Stimulated activated CD4-positive, alpha-beta T cell treated with anti-CD3 and anti-CD28 coated beads, Interleukin-4, amount 100 ng/mL, for 48 hours (primary cell): ENCODE results near the gene CCDC47.

Experiments
- DNase-seq, 2 donors: peaks; one replicate each; pipeline ENCODE4 v3.0.0-alpha.2; 2020; ENCODE audit warnings: low read depth in 2 of 2

Gene CCDC47

DNA sequence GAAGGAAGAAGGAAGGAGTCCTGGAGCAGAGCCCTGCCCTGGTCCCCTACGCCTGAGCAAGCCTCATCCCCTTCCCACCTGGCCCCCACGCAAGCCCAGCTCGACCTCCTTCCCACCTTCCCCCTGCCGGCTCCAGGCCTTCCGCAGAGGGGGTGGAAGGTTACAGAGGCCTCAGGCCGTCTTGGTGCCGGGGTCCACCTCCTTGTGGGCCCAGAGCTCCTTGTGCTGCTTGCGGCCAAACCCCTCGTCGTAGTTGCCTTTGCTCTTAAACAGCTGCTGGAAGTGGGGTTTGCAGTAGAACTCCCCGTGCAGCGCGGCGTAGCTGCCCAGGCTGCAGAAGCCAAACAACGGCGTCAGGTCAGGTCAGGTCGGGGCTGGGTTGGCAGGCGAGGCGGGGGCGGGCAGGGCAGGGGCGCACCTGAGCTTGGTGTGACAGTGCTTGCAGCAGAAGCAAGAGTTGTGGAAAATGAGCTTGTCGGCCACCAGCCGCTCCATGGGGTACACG is 75.0 kb downstream of the CCDC47 start:
- DNase-seq: peak in 1 of 2 donors; percentile 17

DNA sequence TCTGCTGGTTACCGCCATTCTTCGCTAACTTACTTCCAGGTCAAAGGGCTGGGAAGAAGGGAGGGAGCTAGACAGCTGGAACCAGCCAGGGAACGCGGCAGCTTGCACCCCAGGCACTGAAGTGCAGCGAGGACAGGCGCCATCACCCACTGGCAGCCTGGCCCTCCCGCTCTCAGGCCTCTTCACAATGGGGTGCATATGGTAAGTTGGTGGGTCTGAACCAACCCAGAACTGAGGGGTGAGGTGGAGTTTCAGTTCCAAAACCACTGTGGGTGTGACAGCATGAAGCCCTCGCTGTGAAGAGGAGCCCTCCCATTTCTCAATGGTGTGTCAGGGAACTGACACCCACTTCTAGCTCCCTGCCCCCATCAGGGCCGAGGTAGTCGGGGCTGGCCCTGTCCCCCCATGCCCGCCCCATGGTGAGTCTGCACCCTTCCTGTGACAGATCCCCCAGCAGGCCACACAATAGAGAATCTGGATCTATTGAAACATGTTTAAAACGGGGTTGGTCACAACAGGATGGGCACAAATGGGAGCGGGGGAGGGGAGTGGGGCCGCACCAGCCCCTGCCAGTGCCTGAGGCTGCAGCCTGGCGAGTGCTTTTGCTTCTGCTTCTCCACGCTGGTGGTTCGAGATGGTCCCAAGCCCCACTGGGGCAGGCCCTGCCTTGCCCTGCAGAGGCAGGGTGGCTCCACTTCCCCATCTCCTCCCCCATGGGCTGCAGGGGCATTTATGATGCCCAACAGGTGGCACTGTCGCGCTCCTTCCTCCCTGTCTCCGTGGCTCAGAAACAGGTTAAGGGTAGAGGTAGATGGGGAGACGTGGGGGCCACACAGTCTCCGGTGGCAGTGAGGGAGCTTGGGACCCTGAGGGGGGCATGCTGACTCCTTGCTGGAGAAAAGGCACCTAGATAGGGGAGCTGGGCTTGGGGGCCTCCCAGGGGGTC is 75.8 kb downstream of the CCDC47 start:
- peak; percentile 66 to 67 for DNase-seq

DNA sequence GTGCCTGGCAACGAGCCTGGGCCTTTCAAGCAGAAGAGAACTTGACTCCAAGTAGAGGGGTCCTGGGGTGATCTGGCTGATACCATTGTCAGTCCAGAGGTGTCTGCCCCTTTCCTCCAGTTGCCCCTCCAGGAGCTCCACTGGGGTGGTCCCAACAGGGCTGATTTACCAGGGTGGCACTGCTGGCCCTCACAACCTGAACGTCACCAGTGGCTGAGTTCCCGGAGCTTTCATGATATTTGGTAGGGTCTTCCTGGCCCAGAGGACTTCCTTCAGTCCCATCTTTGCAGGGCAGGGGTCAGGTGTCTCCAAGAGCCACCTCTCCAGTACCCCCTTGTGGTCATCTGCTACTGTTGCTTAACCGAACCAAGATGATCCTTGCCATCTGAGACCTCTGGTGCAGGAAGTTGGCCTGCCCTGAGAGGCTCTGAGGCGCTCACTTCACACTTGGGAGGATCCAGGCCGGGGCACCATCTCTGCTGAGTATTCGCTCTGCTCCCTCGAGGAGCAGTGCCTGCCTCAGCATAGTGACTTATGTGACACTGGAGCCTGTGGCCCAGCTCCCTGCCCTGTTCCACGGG is 76.9 kb downstream of the CCDC47 start:
- DNase-seq: no peak

DNA sequence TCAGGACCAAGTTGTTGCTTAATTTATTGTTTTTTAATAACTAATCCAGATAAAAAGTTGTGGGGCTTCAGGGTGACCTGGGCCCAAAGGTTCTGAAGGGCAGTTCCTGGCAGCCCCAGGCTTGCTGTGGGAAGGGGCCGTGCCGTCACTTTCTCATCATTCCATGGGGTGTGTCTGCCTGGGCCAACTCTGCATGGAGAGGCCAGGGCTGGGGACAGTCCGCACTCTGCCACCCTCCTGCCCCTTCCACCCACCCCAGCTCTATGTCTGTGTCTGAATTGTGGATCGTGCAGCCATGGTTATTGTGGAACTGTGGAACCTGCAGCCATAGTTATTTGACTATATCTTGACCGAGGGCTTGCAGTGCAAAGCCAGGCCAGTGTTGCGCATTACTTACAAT is 77.5 kb downstream of the CCDC47 start:
- DNase-seq: no peak
